GM19467 (cell line): ENCODE data around the gene ICAM5.
"Not testable (repeated sequence)": the region's sequence is repeated elsewhere in the genome, so short reads cannot be mapped to it uniquely, and the experiment has no call there.

Experiments used
- ATAC-seq: cut with Tn5 transposase; IDR thresholded peaks from one replicate; pipeline ENCODE4 v1.9.1; 2021; ENCODE audit warnings: mild to moderate bottlenecking, moderate library complexity; ENCODE audit not compliant: unreplicated experiment

Gene ICAM5

GRCh38 chr19:10269333-10270179 lies 20.2 kb upstream of the ICAM5 start:
- ATAC-seq = peak; percentile 37

- ATAC-seq = peak; percentile 27
These were observed 19.6 kb upstream of the ICAM5 start for GRCh38 chr19:10270180-10270615.

DNA sequence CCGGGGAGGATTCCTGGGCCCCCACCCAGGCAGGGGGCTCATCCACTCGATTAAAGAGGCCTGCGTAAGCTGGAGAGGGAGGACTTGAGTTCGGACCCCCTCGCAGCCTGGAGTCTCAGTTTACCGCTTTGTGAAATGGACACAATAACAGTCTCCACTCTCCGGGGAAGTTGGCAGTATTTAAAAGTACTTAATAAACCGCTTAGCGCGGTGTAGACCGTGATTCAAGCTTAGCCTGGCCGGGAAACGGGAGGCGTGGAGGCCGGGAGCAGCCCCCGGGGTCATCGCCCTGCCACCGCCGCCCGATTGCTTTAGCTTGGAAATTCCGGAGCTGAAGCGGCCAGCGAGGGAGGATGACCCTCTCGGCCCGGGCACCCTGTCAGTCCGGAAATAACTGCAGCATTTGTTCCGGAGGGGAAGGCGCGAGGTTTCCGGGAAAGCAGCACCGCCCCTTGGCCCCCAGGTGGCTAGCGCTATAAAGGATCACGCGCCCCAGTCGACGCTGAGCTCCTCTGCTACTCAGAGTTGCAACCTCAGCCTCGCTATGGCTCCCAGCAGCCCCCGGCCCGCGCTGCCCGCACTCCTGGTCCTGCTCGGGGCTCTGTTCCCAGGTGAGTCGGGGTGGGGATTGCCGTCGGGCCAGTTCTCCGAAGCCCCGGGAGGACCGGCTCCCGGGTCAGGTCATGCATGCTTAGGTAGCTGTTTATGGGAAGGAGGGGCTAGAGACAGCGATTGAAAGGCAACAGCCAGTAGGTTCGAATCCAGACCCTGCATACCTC lies 18.9 kb upstream of the ICAM5 start, which contains the start of gene ICAM1:
ICAM1 (plus strand) TSS at position 505 of the 779 bp plus-strand sequence; CDS start at position 545, 40 bp downstream.
- ATAC-seq = peak; percentile 46

DNA sequence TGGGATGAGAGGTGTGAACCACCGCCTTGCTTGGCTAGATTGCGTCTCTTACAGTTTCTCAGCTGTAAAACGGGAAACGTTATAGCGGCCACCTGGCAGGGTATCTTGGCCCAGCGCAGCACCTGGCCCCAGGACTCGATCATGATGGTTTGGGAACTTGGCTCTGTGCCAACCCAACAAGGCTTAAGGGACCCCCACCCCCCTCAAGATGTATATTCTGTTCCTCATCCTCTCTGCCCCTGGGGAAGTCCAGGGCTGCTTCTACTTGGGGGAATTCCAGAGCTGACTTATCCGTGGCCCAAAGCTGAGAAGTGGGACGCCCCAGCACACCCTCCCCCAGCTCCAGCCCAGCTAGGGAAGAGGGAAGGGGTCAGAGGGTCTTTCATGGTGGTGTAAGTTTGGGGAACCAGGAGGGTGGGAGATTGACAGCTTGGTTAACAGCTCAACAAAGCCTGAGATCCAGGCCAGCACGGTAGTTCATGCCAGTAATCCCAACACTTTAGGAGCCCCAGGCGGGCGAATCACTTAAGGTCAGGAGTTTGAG lies 18.1 kb upstream of the ICAM5 start:
- no peak for ATAC-seq

GRCh38 chr19:10274589-10274988 lies 15.2 kb upstream of the ICAM5 start:
- ATAC-seq = no peak

GRCh38 chr19:10277795-10278589 lies 11.8 kb upstream of the ICAM5 start:
- ATAC-seq = no peak

DNA sequence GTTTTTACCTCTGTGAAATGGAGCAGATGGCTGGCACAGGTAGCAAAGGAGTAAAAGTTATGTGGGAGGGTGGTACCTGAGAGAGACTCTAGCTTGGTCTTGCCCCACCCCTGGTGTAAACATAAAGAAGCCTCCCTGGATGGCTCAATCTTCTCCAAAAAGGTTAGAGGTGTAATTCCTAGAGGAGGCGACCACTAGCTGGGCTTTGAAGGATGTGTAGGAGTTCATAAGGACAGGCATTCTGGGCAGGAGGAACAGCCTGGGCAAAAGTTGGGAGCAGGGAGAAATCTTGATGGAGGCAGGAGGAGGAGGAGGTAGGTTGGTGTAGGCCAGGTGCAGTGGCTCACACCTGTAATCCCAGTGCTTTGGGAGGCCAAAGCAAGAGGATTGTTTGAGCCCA lies 10.8 kb upstream of the ICAM5 start:
- no peak for ATAC-seq

DNA sequence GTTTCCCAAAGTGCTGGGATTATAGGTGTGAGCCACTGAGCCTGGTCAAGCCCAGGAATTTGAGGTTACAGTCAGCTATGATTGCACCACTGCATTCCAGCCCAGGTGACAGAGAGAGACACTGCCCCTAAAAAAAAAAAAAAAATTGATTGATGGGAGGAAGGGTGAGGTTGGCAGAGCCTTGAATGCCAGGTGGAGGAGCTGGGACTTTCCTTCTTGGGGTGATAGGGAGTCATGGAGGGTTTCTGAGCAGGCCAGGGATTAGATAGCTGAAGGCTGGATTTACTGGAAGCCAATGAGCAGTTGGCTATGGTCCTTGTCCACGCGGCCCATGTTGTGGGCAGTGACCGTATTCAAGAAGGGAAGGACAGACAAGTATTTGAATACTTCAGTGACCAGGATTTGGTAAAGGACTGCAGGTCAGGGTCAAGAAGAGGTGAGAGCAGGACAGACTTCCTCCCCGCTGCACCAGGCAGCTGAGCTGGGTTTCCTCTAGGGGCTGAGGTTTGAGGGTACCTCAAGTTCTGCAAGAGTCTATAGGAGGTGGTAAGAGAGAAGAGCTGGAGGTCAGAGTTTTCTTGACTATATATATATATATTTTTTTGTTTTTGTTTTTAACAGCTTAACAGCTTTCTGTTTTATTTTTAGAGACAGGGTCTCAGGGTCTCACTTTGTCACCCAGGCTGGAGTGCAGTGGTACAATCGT lies 9.9 kb upstream of the ICAM5 start:
- no peak for ATAC-seq

DNA sequence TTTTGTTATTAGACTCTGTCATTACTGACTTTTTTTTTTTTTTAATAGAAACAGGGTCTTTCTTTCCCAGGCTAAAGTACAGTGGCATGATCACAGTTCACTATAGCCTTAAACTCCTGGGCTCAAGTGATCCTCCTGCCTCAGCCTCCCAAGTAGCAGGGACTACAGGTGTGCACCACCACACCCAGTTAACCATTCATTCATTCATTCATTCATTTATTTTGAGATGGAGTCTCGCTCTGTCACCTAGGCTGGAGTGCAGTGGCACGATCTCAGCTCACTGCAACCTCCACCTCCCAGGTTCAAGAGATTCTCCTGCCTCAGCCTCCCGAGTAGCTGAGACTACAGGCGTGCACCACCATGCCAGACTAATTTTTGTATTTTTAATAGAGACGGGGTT lies 7.7 kb upstream of the ICAM5 start:
- ATAC-seq = not testable (repeated sequence)

GRCh38 chr19:10283301-10284064 lies 6.3 kb upstream of the ICAM5 start:
- ATAC-seq = no peak

- no peak for ATAC-seq
These were observed 5.4 kb upstream of the ICAM5 start for GRCh38 chr19:10284065-10284959.

DNA sequence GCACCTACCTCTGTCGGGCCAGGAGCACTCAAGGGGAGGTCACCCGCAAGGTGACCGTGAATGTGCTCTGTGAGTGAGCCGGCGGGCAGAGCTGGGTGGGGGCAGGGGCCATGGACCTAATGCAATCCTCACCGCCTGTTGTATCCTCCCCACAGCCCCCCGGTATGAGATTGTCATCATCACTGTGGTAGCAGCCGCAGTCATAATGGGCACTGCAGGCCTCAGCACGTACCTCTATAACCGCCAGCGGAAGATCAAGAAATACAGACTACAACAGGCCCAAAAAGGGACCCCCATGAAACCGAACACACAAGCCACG lies 4.8 kb upstream of the ICAM5 start:
- ATAC-seq = no peak

DNA sequence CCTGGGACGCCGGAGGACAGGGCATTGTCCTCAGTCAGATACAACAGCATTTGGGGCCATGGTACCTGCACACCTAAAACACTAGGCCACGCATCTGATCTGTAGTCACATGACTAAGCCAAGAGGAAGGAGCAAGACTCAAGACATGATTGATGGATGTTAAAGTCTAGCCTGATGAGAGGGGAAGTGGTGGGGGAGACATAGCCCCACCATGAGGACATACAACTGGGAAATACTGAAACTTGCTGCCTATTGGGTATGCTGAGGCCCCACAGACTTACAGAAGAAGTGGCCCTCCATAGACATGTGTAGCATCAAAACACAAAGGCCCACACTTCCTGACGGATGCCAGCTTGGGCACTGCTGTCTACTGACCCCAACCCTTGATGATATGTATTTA lies 4.4 kb upstream of the ICAM5 start:
- no peak for ATAC-seq

- ATAC-seq = no peak
These were observed 2.7 kb upstream of the ICAM5 start, which contains the start of gene ICAM4 for GRCh38 chr19:10286803-10287737. ICAM4 (plus strand) TSS chr19:10286955; CDS start chr19:10287013, 58 bp downstream.

DNA sequence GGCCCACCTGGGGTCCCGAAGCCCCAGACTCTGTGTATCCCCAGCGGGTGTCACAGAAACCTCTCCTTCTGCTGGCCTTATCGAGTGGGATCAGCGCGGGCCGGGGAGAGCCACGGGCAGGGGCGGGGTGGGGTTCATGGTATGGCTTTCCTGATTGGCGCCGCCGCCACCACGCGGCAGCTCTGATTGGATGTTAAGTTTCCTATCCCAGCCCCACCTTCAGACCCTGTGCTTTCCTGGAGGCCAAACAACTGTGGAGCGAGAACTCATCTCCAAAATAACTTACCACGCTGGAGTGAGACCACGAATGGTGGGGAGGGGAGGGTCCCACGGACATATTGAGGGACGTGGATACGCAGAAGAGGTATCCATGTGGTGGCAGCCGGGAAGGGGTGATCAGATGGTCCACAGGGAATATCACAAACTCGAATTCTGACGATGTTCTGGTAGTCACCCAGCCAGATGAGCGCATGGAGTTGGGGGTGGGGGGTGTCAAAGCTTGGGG lies 1.0 kb upstream of the ICAM5 start:
- no peak for ATAC-seq

- ATAC-seq = no peak
These were observed 451 bp upstream of the ICAM5 start for GRCh38 chr19:10289167-10289835.
